Activated CD4-positive, alpha-beta T cell treated with anti-CD3 and anti-CD28 coated beads, Interleukin-10, Interleukin-2, amounts not matched to agents 100 ng/mL and 50 ng/mL, durations not matched to agents 16 hours and 8 hours (primary cell): ENCODE results near the gene MARCHF4.

Experiments
- DNase-seq: peaks from one replicate; pipeline ENCODE4 v3.0.0-alpha.2; 2020

The MARCHF4 gene

DNA sequence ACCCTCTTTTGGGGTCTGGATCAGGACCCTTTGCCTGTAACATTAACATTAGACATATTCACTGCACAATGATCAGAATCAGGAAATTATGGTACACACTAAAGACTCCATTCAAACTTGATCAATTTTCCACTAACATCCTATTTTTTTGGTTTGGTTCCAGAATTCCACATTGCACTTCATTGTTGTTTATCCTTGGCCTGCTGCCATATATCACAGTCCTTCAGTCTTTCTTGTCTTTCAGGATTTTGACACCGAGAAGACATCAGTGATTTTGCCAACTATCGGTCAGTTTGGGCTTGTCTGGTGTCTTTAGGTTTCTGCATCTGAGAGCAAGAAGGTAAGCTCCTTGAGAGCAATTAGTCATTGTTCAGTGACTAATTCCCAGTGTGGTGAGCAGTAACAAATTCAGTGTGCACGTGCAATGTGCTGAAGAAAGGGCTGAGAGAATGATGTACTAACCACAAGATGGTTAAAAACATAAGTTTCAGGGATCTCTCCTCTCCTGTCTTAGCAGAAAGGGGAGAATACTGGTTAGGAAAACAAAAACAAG, 23.5 kb downstream of the MARCHF4 start:
- DNase-seq: peak; percentile 82

DNA sequence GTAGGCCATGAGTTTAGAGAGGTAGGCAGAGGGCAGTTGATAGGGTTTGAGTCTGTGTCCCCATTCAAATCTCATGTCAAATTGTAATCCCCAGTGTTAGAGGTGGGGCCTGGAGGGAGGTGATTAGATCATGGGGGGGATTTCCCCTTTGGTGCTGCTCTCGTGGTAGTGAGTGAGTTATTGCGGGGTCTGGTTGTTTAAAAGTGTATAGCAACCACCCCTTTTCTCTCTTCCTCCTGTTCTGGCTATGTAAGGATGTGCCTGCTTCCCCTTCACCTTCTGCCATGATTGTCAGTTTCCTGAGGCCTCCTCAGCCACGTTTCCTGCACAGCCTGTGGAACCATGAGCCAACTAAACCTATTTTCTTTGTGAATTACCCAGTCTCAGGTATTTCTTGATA, 25.5 kb downstream of the MARCHF4 start:
- no peak for DNase-seq

DNA sequence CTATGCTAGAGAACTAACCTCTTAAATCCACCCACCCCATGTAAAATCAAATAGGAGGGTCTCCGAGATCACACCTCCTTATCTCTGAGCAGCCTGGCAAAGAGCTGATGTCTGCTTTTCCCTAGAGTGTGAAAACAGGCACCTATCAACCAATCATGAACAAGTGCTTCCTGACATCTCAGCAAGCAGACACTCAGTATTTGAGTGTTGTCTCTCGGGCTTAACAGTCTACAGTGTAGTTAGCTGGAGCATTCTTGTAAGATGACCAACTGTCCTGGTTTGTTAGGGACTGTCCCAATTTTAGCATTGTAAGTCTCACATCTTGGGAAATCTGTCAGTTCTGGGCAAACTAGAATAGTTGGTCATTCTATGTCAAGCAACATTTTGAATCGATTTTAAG, 26.4 kb downstream of the MARCHF4 start:
- no peak for DNase-seq

DNA sequence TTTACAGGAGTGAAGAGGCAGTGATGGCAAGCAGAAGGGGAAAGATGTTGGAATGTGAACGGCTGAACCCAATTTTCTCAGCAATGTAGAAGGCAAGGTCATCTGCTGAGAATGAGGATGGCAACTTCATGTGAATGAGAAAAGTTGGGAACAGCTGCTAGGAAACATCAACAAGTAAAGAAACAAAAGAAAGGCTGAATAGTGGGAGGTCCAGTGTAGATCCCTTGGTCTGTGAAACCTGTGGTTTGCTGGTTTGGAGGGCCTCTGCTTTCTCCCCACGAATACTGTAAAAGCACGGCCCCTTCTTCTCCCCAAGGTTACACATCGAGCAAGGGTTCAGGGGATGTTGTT, 27.4 kb downstream of the MARCHF4 start:
- DNase-seq: no peak

DNA sequence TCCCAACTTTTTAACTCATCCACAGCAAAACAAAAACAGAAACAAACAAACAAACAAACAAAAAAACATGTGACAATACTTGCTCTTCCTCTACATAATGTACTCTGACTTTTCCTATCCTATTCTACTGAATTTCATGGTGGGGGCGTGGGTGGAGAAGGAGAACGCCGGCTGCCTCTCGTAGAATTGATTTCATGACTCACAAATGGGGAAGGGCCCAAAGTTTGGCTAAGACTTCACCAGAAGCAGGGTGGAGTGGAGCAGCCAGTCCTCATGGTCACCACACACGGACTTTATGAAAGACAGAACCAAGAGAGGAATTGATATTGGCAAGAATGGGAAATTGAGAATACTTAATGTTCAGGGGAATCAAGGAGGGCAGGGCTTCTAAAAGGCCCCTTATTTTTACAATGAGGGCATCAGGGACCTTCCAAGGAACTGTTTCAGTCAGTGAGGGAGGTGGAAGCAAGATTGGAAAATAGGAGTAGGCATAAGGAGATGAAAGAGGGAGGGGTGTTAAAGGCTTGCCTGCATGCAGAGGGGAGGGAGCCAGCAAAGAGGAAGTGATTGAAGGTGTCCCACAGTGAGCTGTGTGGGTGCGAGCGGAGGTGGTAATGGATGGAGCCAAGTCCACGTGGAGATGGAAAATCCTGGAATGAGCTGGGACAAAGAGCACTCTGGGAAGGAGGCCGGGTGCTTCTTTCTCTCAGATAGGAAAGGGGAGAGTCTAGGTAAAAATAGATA, 27.9 kb downstream of the MARCHF4 start:
- no peak for DNase-seq

DNA sequence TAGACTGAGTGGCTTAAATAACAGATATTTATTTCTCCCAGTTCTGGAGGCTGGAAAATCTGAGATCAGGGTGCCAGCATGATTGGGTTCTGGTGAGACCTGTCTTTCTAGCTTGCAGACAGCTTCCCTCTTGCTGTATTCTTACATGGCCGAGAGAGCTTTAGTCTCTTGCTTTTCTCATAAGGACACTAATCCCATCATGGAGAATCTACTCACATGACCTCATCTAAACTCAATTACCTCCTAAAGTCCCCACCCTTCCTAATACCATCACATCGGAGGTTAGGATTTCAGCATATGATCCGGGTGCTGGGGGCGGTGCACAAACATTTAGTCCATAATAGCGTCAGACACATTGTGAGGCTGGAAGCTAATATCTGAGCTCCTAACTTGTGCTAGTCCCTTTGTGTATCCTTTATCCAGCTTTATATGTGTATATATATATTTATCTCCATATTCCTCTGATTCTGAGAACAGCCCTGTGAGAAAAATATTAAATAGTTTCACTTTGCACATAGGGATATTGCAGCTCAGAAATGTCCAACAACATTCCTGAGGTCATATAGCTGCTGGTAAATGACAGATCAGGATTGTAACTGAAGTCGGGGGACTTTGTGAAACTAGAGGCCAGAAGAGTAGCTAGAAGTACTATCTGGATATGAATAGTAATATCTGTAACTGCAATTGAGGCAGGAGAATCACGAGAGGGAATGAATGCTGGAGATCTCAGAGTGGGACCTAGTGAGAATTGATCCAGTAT, 28.9 kb downstream of the MARCHF4 start:
- no peak for DNase-seq

DNA sequence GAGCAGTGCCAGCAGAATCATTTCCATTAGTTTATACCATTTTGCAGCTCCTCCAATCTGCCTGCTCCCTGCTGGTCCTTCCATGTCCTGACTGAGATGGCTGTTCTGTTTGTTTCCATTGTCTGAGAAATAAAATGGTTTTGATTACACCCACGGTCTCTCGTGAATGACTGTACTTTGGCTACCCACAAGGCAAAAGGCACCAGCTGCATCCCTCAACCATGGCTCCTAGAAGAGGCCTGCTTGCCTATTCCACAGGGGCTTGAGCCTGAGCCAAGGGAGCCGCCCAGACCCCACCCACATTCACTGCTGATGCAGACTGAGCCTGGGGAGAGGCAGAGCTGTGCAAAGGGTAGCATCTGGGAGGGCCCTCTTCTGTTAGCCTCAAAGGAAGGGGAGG, 31.2 kb downstream of the MARCHF4 start:
- DNase-seq: no peak

DNA sequence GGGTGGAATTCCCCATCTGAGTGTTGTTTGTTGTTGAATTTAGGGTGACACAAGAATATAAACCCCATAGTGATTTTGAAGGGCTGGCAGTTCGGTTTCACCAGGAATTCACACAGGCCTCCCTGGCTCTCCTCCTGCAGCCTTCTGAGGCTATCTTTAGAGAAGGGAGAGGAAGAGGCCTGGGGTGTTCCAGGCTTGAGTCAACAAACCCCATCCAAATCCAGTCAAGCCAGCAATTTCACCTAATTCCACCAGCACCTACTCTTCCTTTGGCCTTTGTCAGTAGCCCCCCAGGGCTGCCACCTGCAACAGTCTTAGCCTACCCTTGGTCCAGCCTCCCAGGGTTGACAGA, 32.0 kb downstream of the MARCHF4 start:
- no peak for DNase-seq

DNA sequence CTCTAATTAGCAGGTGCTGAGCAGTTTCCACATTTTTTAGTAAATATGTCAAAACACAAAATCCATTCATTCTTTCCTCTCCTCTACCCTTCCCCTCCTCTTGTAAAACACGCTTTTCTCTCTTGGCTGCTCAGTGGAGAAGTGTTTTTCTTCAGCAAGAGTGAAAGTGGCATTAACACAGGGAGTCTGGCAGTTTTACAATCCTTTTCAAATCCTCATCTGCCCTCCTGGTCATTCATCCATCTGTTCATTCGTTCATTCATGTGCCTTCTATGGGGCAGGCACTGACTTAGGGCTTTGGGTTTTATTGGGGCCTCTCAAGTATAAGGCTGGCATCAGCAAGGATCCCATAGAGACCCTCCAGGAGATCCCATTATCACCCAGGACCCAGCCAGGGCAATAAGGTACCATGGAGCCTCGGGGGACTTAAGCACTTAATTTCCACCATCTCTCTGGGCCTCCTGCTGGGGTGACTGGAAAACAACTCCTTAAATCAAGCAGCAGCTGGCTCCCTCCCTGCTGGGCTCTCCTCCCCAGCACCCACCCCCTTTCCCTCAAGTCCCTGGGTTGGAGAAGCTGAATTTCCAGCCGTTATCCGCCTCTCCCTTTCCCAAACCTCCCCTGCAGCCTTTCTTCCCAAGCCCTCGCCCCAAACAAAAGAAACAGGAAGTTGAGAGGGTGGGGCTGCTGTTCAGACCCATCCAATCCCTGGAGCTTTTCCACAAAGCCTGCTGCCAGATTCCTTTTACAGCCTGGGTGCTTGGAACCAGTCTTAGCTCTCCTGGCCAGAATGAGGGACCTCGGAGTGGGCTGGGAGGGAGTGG, 32.6 kb downstream of the MARCHF4 start:
- DNase-seq: no peak

DNA sequence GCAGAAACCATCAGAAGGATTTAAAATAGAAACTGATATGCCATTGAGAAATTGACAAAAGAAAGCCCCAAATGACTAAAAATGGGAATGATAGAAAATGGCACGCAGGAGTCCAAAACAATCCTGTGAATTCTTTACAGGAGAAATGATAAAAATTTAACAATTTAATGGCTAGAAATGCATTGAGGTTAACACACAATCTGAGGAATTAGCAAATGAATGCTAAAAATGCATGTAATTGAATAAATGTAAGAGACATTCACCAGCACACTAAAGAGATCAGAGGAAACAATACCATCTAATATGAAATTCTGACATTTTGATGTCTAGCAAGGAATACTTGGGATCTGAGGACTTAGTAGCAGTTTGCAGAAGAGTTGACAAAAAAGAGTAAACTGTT, 37.0 kb downstream of the MARCHF4 start:
- no peak for DNase-seq

DNA sequence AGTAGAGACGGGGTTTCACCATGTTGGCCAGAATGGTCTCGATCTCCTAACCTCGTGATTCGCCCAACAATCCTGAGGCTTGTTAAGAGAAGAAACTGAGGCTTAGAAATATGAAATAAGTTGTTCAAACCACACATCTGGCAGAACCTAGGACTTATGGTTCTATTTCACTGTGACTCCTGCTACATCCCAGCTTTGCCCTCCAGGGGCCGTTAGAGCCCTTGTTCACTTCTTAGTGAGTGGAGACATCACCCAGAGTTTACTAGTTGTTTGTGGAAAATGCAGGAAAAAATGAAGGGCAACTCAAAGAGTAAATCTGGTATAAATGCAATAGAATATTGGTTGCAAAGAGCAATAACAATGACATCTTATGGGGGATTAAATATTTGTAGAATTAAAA, 43.9 kb downstream of the MARCHF4 start:
- no peak for DNase-seq

DNA sequence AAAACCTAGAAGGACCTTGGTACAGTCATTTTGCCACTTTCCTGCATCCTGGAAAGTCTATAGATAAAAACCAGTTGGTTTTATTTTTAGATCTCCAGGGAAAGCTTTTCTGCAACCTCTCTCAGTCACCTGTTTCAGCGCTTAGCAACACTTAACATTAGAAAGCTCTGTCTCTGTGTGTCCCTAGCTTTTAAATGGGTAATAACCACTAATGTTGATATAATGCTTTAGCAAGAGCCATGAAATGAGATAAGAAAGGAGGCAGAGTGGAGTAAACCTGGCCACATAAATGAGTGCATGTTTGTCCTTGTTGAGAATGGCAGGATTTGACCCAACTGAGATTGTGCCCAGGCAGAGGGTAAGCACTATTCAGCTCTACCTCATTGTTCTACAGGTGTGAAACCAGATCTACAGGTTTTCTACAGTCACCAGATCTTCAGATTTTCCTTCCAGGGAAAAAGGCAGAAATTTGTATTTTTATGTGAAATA, 44.8 kb downstream of the MARCHF4 start:
- DNase-seq: no peak
